Measurements from ENCODE around the gene GALNT10. TPM values are rescaled to one million over a fixed set of nuclear protein-coding genes. Genes with fewer than 3 reads are reported as not detected.

GALNT10 gene
- total RNA-seq, 1 donor, result 17.7 TPM

DNA sequence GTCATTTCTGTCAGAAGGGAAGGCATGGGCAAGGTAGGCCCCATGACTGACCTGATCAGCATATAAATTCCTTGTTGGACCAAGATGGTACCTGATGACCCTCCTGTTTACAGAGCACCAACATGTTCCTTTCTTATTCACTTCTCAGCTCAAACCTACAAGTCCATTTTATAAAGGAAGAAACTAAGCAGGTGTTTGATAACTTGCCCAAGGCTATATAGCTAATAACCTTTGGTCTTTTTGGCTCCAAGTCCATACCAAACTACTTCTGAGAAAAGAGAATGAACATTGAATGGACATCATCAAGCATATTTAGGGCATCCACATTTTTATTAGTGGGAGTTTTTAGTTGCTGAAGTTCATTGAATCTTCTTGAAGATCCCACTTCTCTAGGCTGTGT, 125.2 kb downstream of the GALNT10 start:
- Histone ChIP-seq H3K4me3 (ENCODE audit: low read length) (no peak overlapping the region), H3K4me1 (ENCODE audit: insufficient read depth, low read length) (peaks cover 10% of the 10 kb centered on the region), H3K9me3 (ENCODE audit: low read depth, low read length) (no peaks in the 10 kb centered on the region), H3K27me3 (ENCODE audit: insufficient read depth, low read length) (no peaks in the 10 kb centered on the region)

DNA sequence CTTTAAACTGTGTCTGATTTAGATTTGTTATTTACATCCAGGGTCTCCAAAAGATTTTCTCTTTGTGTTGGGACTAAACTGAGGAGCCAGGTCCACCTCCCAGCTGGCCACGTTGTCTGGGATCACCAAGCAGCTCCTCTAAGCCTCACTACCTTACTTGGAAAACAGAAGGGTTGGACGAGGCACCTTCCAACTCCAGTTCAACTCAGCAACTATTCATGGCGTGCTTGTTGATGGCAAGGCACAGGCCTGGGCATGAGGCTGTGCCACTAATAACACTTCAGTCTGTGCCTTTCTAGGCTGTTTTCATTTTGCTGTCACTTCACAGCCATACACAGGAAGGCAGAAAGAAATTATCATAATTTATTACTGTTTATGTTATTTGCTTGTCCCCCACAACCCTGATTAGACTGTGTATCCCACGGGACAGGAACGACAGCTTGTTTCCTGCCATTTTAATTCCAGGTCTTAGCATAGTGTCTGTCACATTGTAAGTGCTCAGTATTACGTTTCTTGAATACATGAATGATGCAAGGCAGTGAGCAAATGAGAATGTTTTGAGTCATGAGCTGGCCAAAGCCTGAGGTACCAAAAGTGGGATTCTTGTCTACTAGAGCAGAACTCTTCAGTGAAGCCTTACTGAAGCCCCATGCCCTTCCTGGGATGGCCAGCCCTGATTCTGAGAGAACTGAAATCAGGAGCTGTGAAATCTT, 125.8 kb downstream of the GALNT10 start:
- Histone ChIP-seq H3K9me3 (ENCODE audit: low read depth, low read length) (no peaks in the 10 kb centered on the region), H3K27me3 (ENCODE audit: insufficient read depth, low read length) (no peaks in the 10 kb centered on the region), H3K4me3 (ENCODE audit: low read length) (no peak overlapping the region), H3K4me1 (ENCODE audit: insufficient read depth, low read length) (peaks cover 6% of the 10 kb centered on the region)

DNA sequence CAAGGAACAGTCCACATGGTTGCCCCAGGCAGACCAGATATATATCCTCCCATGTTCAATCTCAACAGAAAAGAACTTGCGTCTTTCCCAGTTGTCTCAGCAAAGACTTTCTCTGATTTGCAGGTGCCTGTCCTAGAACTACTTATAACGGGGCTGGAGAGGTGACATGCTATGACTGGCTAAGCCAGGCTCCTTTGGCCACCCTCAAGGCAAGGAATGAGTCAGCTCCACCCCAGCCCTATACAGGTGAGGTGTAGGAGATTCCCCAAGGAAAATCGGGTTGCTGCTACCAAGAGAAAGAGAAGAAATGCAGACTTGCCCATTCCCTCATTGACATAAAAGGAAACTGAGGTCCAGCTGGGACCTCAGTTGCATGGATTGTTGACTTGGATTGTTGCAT, 127.4 kb downstream of the GALNT10 start:
- Histone ChIP-seq H3K4me3 (ENCODE audit: low read length) (no peak overlapping the region), H3K4me1 (ENCODE audit: insufficient read depth, low read length) (no peaks in the 10 kb centered on the region), H3K9me3 (ENCODE audit: low read depth, low read length) (no peaks in the 10 kb centered on the region), H3K27me3 (ENCODE audit: insufficient read depth, low read length) (no peaks in the 10 kb centered on the region)

DNA sequence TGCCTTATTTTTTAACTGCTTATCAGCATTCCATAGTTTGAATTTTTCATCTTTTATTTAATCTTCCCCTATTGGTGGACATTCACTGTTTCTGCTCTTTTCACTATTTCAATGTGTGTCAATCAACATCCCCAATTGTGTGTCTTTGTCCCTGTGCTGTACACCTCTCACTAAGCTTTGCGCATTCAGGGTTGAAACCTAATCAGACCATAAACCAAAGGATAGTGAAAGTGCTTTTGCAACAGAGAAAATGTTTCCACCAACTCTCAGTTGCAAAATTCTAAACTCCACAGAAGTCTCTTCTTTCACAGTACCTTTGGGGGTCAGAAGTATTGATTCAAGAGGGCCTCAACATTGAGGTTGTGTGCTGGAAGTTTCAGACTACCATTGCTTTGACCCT, 128.2 kb downstream of the GALNT10 start:
- no peaks in the 10 kb centered on the region for H3K4me1 ChIP-seq (ENCODE audit: insufficient read depth, low read length)
- H3K4me3 ChIP-seq (ENCODE audit: low read length), result no peak overlapping the region
- H3K27me3 ChIP-seq (ENCODE audit: insufficient read depth, low read length), result no peaks in the 10 kb centered on the region
- H3K9me3 ChIP-seq (ENCODE audit: low read depth, low read length), result no peaks in the 10 kb centered on the region

DNA sequence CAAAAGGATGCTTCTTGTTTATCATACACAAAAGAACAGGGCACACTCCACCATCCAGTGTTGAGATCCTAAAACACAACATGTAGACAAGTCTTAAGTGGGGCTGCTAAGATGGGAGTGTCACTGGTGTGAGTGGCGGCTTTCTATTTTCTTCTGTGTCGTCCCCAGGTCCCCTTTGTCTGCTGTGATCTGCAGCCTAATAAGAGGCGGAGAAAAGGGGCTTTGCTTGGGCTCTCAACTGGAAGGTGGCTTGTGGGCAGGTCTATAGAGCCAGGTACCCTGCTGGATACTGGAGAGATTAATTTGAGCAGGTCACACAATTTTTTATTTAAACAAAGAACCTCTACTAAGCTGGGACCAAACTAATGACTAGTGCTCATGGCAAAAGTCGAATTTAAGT, 129.2 kb downstream of the GALNT10 start:
- no peaks in the 10 kb centered on the region for H3K27me3 ChIP-seq (ENCODE audit: insufficient read depth, low read length)
- H3K4me3 ChIP-seq (ENCODE audit: low read length), result no peak overlapping the region
- no peaks in the 10 kb centered on the region for H3K4me1 ChIP-seq (ENCODE audit: insufficient read depth, low read length)
- no peaks in the 10 kb centered on the region for H3K9me3 ChIP-seq (ENCODE audit: low read depth, low read length)

DNA sequence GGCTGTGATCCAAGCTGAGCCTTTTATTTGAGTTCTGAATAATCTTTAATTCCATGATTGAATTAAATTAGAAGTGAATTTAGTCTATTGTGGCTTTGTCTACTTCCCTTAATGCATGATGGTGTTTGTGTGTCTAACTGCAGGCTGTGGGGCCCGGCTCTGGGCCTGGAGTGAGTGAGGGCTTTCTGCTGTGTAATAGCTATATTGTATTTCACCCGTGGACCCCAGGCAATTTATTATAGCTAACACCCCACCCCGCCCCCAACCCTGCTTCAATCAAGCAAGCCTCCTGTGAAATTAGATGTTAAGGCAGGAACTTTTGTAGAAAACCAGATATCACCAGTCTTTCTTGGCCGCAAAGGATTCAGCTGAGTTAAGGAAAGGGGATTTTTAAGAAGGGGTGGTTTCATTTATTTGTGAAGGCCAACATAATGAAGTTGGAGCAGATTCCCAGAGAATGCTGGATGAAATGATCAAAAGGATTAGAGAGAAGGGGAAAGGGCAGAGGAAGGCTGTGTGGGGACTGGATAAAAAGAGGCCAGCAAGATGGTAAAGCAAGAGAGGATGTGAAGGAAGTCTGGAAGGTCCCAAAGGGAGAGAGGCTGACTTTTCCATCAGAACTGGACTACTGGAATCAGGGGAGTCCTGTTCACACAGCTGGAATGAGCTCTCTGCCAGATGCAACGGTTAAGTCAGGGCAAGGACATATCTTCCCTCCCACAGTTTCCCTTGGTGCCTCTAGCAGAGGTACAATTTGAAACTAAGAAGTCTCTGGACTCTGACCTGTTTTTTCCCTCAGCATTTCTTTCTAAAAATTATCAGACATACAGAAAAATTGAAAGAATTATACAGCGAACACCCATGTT, 129.9 kb downstream of the GALNT10 start:
- H3K4me3 ChIP-seq (ENCODE audit: low read length), result no peak overlapping the region
- H3K4me1 ChIP-seq (ENCODE audit: insufficient read depth, low read length), result no peaks in the 10 kb centered on the region
- H3K9me3 ChIP-seq (ENCODE audit: low read depth, low read length), result no peaks in the 10 kb centered on the region
- H3K27me3 ChIP-seq (ENCODE audit: insufficient read depth, low read length), result no peaks in the 10 kb centered on the region

DNA sequence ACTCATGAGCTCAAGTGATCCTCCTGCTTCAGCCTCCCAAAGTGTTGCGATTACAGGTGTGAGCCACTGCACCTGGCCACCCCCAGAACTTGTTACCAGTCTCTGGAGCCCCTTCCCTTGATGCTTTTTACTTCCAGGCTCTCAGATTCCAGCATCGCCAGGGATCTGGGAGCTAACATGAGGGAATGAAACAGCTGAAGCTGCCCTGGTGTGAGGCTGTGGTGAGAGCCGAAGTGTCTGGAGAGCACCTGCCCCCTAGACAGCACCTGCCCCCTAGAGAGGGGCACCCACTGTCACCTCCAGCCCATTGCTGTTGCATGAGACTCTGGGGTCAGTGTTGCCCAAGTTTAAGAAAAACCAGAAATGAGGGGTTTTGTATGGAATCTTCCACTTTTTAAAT, 131.0 kb downstream of the GALNT10 start:
- Histone ChIP-seq H3K4me1 (ENCODE audit: insufficient read depth, low read length) (no peaks in the 10 kb centered on the region), H3K4me3 (ENCODE audit: low read length) (no peak overlapping the region), H3K27me3 (ENCODE audit: insufficient read depth, low read length) (no peaks in the 10 kb centered on the region)

DNA sequence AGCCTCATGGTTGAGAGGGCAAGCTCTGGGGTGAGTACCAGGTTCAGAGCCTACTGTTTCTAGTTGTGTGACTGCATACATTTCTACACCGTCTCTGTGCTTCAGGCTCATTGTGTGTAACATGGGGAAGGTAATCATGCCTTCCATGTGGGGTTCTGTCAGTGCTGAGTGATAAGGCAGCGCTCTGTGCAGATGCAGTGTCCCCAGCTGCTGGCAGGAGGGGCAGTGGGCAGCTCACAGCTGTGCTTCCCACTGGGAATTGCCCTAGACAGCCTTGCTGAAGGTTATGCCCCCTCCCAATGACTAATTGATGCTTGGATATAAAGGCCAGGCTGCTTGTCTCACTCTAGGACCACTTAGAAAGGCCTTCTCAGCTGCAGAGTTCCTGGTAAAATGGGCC, 133.5 kb downstream of the GALNT10 start:
- Histone ChIP-seq H3K9me3 (ENCODE audit: low read depth, low read length) (no peaks in the 10 kb centered on the region), H3K27me3 (ENCODE audit: insufficient read depth, low read length) (no peaks in the 10 kb centered on the region)

More for the DNA sequence above, 131.0 kb downstream of the GALNT10 start:
- H3K9me3 ChIP-seq (ENCODE audit: low read depth, low read length), result no peaks in the 10 kb centered on the region

DNA sequence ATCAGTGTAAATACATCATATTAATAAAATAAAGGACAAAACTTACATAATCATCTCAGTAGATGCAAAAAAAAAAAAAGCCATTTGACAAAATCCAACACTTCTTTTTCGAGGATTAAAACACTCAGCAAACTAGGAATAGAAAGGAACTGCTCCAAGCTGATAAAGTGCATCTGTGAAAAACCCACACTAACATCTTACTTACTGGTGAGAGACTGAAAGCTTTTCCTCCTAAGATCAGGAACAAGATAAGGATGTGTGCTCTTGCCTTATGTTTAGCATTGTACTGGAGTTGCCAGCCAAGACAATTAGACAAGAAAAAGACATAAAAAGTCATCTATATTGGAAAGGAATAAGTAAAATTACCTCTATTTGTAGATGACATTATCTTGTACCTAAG, 135.0 kb downstream of the GALNT10 start:
- H3K4me1 ChIP-seq (ENCODE audit: insufficient read depth, low read length), result no peaks in the 10 kb centered on the region
- no peak overlapping the region for H3K4me3 ChIP-seq (ENCODE audit: low read length)
- H3K9me3 ChIP-seq (ENCODE audit: low read depth, low read length), result no peaks in the 10 kb centered on the region
- no peaks in the 10 kb centered on the region for H3K27me3 ChIP-seq (ENCODE audit: insufficient read depth, low read length)

More for the DNA sequence above, 133.5 kb downstream of the GALNT10 start:
- Histone ChIP-seq H3K4me3 (ENCODE audit: low read length) (no peak overlapping the region), H3K4me1 (ENCODE audit: insufficient read depth, low read length) (no peaks in the 10 kb centered on the region)

DNA sequence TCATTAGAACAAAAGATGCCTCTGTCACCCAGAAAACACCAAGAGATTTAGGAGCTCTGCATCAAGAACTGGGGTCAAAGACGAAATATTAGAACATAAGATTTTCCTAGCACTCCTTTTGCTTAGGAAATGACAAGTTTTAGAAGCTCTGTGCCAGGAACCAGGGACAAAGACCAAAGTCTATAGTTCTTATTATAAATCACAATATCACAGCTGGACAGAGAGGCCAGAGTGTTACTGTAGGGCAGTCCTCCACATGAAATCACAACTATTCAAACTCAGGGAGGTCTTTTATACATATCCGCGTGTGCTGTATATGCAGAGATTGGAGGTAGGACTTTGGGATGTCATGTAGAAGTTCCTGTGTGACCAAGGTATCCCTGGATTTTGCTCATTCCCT, 138.5 kb downstream of the GALNT10 start:
- Histone ChIP-seq H3K9me3 (ENCODE audit: low read depth, low read length) (no peaks in the 10 kb centered on the region), H3K4me3 (ENCODE audit: low read length) (no peak overlapping the region), H3K27me3 (ENCODE audit: insufficient read depth, low read length) (no peaks in the 10 kb centered on the region), H3K4me1 (ENCODE audit: insufficient read depth, low read length) (no peaks in the 10 kb centered on the region)

DNA sequence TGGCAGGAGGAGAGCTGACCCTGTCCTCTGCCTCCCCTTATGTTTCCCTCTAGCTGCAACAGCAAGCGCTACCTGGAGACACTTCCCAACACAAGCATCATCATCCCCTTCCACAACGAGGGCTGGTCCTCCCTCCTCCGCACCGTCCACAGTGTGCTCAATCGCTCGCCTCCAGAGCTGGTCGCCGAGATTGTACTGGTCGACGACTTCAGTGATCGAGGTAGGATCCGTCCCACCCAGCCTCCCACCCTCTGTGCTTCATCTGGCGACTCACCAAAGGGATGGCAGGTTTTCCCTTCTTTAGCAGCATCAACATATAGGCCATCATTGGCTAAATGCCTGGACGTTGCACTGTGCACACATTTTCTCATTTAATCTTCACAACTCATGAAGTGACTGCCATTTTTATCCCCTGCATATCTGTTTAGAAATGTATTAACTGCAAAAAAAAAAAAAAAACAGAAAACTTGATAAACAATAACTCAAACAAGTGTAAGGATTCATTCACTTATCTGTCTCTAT, 139.0 kb downstream of the GALNT10 start:
- H3K27me3 ChIP-seq (ENCODE audit: insufficient read depth, low read length), result no peaks in the 10 kb centered on the region
- no peak overlapping the region for H3K4me3 ChIP-seq (ENCODE audit: low read length)
- no peaks in the 10 kb centered on the region for H3K4me1 ChIP-seq (ENCODE audit: insufficient read depth, low read length)
- H3K9me3 ChIP-seq (ENCODE audit: low read depth, low read length), result no peaks in the 10 kb centered on the region

DNA sequence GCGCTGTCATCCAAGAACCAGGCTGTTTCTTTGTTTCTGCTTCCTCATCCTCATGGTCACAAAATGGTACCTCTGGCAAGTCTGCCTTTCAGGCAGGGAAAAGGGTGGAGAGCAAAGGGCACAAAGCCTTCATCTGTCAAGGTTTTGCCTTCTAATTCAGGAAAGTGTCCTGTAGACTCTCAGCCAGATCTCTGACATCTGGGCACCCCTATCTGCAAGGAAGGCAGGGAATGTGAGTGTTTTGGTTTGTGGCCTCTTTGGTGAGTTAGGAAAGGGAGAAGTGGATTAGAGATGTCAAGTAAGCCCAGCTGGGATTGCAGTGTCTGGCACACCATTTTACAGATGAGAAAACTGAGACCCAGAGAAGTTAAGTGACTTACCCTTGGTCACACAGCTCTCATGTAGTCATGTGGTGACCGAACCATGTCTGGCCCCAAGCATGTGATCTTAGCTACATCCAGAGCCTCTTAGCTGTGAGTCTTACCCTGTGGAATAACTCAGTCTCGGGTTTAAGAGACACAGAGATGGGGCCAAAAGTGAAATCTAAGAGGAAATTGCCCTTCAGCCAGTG, 139.6 kb downstream of the GALNT10 start:
- no peaks in the 10 kb centered on the region for H3K4me1 ChIP-seq (ENCODE audit: insufficient read depth, low read length)
- H3K27me3 ChIP-seq (ENCODE audit: insufficient read depth, low read length), result no peaks in the 10 kb centered on the region

DNA sequence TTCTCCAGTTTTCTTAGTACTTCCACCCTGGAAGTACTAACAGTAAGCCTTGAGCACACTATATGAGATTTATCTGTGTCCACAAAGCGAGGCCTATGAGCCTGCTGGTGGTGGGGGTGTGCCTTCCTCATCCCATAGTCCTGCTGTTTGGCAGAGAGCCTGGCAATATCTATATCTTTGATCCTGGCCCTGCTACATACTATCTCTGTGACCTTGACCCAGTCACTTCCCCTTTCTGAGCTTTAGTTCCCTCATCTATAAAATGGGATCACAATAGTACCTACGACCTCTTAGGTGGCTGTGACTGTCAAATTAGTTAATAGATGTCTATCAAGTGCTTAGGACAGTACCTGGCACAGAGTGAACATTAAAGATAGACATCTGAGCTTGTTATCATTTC, 140.7 kb downstream of the GALNT10 start:
- Histone ChIP-seq H3K4me3 (ENCODE audit: low read length) (no peak overlapping the region), H3K9me3 (ENCODE audit: low read depth, low read length) (no peaks in the 10 kb centered on the region)

More for the DNA sequence above, 139.6 kb downstream of the GALNT10 start:
- no peak overlapping the region for H3K4me3 ChIP-seq (ENCODE audit: low read length)
- H3K9me3 ChIP-seq (ENCODE audit: low read depth, low read length), result no peaks in the 10 kb centered on the region

DNA sequence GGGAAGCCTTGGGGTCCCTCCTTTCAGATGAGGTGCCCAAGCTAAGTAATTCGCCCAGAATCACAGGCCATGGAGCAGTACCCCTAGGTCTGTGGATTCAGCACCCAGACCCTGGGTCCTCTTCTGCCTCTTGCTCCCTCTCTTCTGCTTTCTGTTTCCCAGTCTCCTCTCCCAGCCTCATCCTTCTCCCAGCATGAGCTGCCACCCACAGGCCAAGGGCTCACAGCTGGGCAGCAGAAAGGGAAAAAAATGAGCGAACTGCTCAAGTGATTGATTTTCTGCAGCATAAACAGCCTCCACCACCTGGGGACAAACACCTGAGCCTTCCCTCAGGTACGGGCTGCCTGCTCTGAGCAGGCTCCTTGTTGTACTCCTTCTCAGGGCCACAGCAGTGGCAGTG, 141.4 kb downstream of the GALNT10 start:
- Histone ChIP-seq H3K9me3 (ENCODE audit: low read depth, low read length) (no peaks in the 10 kb centered on the region), H3K4me1 (ENCODE audit: insufficient read depth, low read length) (no peaks in the 10 kb centered on the region), H3K27me3 (ENCODE audit: insufficient read depth, low read length) (no peaks in the 10 kb centered on the region), H3K4me3 (ENCODE audit: low read length) (no peak overlapping the region)

More for the DNA sequence above, 140.7 kb downstream of the GALNT10 start:
- Histone ChIP-seq H3K27me3 (ENCODE audit: insufficient read depth, low read length) (no peaks in the 10 kb centered on the region), H3K4me1 (ENCODE audit: insufficient read depth, low read length) (no peaks in the 10 kb centered on the region)

DNA sequence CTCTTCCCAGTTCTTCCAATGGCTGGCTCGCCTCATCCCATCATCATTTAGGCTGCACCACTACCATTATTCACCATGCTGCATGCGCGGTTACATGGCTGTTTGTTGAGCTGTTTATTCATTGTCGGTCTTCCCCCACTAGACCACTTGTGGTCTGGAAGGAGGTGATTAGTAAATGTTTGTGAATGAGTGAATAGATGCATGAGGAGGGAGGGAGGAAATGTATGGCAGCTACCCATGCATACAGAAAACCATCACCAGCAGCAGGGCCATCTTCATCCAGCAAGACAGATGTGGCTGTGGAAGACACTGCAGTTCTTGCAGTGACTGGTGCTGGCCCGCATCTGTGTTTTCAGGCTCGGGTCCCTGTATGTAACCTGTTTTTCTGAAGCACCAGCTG, 141.9 kb downstream of the GALNT10 start:
- H3K27me3 ChIP-seq (ENCODE audit: insufficient read depth, low read length), result no peaks in the 10 kb centered on the region
- no peak overlapping the region for H3K4me3 ChIP-seq (ENCODE audit: low read length)
- H3K4me1 ChIP-seq (ENCODE audit: insufficient read depth, low read length), result no peaks in the 10 kb centered on the region
- no peaks in the 10 kb centered on the region for H3K9me3 ChIP-seq (ENCODE audit: low read depth, low read length)

All from mononuclear cell (primary cell).